Lower lobe of right lung (tissue), 2 donors: ENCODE measurements around the gene KISS1. TPM values are rescaled to one million over a fixed set of nuclear protein-coding genes. Genes with fewer than 3 reads are reported as not detected.

Source experiments
- ATAC-seq, 2 donors: fragments of 200-7000 bp; cut with Tn5 transposase; one replicate each; pipeline ENCODE4 v1.9.1; 2020 to 2022; ENCODE audit warnings: mild to moderate bottlenecking in 2 of 2, moderate library complexity in 2 of 2
- DNase-seq: peaks from one replicate; pipeline ENCODE4 v3.0.0-alpha.2; 2020
- H3K27ac ChIP-seq: fragments of 200-600 bp; one replicate; pipeline ENCODE4 v1.8.0; 2022
- H3K27me3 ChIP-seq: fragments of 200-600 bp; one replicate; pipeline ENCODE4 v1.8.0; 2022; ENCODE audit warnings: low read depth
- H3K36me3 ChIP-seq: fragments of 200-600 bp; one replicate; pipeline ENCODE4 v1.8.0; 2022; ENCODE audit warnings: mild to moderate bottlenecking
- H3K4me1 ChIP-seq: fragments of 200-600 bp; one replicate; pipeline ENCODE4 v1.8.0; 2022
- H3K4me3 ChIP-seq: fragments of 200-600 bp; one replicate; pipeline ENCODE4 v1.8.0; 2022; ENCODE audit warnings: mild to moderate bottlenecking
- H3K9me3 ChIP-seq: fragments of 200-600 bp; one replicate; pipeline ENCODE4 v1.8.0; 2022
- CTCF ChIP-seq: fragments of 200-600 bp; IDR thresholded peaks from one replicate; pipeline ENCODE4 v1.8.0; 2022; ENCODE audit warnings: antibody characterized with exemption, mild to moderate bottlenecking
- intact Hi-C: fragments of 100-400 bp; cut with DNase I; formaldehyde crosslinking; loops from one replicate; pipeline ENCODE4 v1.11.0; 2022
- total RNA-seq: library from RNA; stranded (reverse); fragmentation: NEBNext Ultra II Directional; extraction: Animal tissue kit (Norgen Biotek cat#: 25700); gene quantifications from one replicate; pipeline ENCODE4 v1.2.1, GENCODE V29; 2021
- donor health status: DM: no; HTN: yes; CAD: no; lungs with severe emphysema.

The KISS1 gene
- total RNA-seq, 1 donor from 2014 or later = not detected

DNA sequence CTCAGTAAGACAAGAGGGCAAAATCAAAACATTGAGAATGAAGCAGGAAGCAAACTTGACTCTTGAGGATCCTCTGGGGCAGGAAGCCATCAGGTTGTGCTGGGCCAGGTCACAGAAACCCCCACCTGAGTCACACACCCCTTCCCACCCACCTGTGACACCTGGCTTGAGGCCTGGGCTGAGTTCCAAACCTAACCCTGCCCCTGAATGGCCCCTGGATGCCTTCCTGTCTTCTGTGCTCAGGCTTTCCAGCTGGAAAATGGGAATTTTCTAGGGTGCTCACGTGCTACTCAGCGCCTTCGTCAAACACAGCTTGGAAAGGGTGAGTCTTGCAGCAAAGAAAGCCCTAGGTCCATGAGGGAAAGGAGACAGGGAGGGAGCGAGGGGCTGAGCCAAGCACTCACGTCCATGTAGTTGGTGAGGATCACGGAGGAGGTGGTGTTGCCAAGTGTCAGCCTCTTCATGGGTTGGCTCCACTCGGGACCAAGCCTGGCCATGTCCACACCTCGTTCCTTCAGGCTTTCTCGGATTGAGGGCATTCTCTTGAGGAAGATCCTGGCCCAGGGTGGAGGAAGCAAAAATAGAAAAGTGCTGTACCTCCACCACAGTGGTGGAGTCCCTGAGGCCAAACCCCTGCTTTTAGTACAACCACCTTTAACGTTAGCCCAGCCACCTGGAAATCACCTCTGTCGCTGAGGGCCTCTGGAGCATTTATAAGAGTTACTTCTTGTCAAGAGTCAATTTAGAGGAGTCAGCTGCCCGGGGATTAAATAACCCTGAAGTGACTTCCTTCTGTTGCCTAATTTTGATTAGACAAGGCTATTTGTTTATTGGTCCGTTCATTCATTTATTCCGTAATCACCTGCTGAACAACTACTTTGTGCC, 34.4 kb downstream of the KISS1 start:
- Histone ChIP-seq H3K9me3 (no peaks in the 10 kb centered on the region), H3K4me1 (peaks cover 9% of the 10 kb centered on the region), H3K27ac (peak overlapping the region; percentile 46), H3K27me3 (no peaks in the 10 kb centered on the region), H3K36me3 (no peaks in the 10 kb centered on the region), H3K4me3 (no peak overlapping the region)
- DNase-seq = peak; percentile 32
- intact Hi-C loops = loop anchor here (10.0 kb wide), 1 partner anchor 203 kb away; no protein-coding TSS in a partner anchor
- peak; percentile 69 to 82 for ATAC-seq
- no peak for TF ChIP-seq CTCF

GRCh38 chr1:204157962-204158361, 38.3 kb downstream of the KISS1 start:
- peak; percentile 45 for DNase-seq
- no peak for TF ChIP-seq CTCF
- intact Hi-C loops = no loop called here

GRCh38 chr1:204155881-204156280, 40.4 kb downstream of the KISS1 start:
- H3K27me3 ChIP-seq = peaks cover 7% of the 10 kb centered on the region
- H3K4me3 ChIP-seq = no peak overlapping the region
- H3K4me1 ChIP-seq = peaks cover 15% of the 10 kb centered on the region
- no peak overlapping the region for H3K27ac ChIP-seq
- intact Hi-C loops = no loop called here
- TF ChIP-seq CTCF = no peak
- ATAC-seq (no peak), DNase-seq (peak; percentile 35)
- H3K9me3 ChIP-seq = no peaks in the 10 kb centered on the region
- no peaks in the 10 kb centered on the region for H3K36me3 ChIP-seq

More at GRCh38 chr1:204157962-204158361, 38.3 kb downstream of the KISS1 start:
- H3K27me3 ChIP-seq = peaks cover 4% of the 10 kb centered on the region
- H3K36me3 ChIP-seq = no peaks in the 10 kb centered on the region
- H3K4me1 ChIP-seq = peaks cover 10% of the 10 kb centered on the region
- no peaks in the 10 kb centered on the region for H3K9me3 ChIP-seq
- no peak for ATAC-seq
- no peak overlapping the region for H3K27ac ChIP-seq
- no peak overlapping the region for H3K4me3 ChIP-seq

DNA sequence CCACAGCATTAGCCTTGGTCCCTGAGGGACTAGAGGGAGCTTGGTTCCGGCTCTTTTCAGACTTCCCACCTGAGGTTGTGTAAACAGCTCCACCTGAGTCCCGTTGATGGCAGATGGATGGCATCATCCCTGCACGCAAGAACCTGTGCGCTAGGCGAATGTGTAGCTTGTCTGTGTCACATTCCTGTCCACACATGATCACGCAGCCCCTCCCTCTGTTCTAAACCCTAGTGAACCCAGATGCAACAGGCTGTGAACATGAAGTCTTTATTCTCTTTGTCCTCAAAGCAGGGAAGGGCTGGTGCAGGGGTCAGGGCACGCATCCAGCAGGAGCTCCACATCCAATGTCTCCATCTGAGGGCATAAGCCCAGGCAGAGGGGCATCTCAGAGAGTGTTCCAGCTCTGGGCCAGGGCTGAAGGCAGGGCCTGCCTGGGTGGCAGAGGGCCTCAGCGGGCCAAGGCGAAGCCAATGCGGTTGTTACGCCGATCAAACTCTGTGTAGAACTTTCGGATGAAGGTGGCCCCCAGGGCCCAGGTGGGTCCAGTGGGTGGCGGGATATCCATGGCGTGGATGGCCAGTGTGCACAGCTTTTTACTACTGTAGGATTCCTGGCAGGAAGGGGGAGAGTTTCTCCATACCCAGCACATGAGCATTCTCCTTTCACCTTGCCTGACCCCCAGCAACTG, 41.6 kb downstream of the KISS1 start:
- ATAC-seq (no peak), DNase-seq (peak; percentile 34)
- Histone ChIP-seq H3K4me1 (peaks cover 15% of the 10 kb centered on the region), H3K36me3 (no peaks in the 10 kb centered on the region), H3K9me3 (no peaks in the 10 kb centered on the region), H3K4me3 (no peak overlapping the region), H3K27me3 (peaks cover 7% of the 10 kb centered on the region), H3K27ac (no peak overlapping the region)
- TF ChIP-seq CTCF = no peak
- intact Hi-C loops = no loop called here

DNA sequence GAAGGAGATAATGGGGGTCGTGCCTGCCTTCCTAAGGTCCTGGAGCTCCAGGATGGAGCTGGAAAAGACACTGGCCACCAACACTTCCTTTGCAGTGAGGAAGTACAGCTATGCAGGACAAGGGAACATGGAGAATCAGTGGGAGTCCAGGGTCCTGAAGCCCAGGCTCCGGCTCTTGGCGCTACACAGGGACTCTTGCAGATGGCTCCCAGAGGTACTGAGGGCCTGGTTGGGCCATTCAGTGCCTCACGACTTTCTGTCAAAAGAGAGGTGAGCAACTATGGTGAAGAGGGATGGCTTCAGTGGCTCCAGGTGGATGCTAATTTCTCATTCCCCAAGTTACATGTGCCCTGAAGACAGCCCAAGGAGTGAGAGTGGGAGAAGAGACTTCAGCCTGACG, 42.6 kb downstream of the KISS1 start:
- peaks cover 15% of the 10 kb centered on the region for H3K4me1 ChIP-seq
- ATAC-seq (no peak), DNase-seq (peak; percentile 23)
- H3K4me3 ChIP-seq = no peak overlapping the region
- H3K9me3 ChIP-seq = no peaks in the 10 kb centered on the region
- peaks cover 7% of the 10 kb centered on the region for H3K27me3 ChIP-seq
- TF ChIP-seq CTCF = no peak
- no peak overlapping the region for H3K27ac ChIP-seq
- no peaks in the 10 kb centered on the region for H3K36me3 ChIP-seq
- intact Hi-C loops = no loop called here
